NCI-H2029 treated with DMSO at 0.1 percent for 48 hours (cell line): ENCODE results near the gene VEZT.
"Not testable (repeated sequence)": the region's sequence is repeated elsewhere in the genome, so short reads cannot be mapped to it uniquely, and the experiment has no call there.

Experiments
- DNase-seq: peaks from one replicate; lab custom pipeline; 2025; lab: John Stamatoyannopoulos, UW

VEZT gene

DNA sequence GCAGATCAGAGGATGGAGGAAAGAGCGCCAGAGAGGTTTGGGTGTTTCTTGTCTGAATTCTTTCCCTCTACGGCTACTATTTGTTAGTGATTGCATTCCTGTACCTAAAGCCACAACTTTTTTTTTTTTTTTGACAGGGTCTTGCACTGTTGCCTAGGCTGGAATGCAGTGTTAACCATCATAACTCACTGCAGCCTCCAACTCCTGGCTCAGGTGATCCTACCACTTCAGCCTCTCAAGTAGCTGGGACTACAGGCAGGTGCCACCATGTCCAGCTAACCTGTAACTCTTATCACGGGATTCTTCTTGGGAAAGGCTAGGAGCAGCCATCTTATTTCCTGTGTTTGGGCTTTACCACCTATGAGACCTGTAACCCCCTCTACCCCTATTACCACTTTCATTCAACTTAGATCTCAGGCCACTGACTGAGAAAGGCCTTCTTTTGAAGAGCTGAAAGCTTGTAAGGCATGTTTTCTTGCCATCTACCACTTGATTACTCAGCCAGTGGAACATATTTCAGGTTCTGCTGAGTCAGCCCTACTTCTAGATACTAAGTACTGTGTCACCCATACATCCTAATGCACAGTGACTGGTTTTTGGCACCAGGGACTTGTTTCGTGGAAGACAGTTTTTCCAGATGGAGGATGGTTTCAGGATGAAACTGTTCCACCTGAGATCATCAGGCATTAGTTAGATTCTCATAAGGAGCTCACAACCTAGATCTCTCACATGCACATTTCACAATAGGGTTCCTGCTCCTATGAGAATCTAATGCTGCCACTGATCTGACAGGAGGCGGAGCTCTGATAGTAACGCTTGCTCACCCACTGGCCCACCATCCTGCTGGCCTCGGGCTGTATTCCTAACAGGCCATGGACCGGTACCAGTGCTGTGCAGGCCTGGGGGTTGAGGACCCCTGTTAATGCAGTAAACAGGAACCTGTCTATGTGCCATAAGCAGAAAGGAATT, 6.9 kb downstream of the VEZT start:
- no peak for DNase-seq

- DNase-seq: no peak
These were observed 8.1 kb downstream of the VEZT start for GRCh38 chr12:95225645-95226212.

GRCh38 chr12:95227818-95228356, 10.3 kb downstream of the VEZT start:
- DNase-seq: no peak

- DNase-seq: no peak
These were observed 11.0 kb downstream of the VEZT start for GRCh38 chr12:95228617-95229016.

- DNase-seq: no peak
These were observed 12.0 kb downstream of the VEZT start for GRCh38 chr12:95229636-95230035.

- DNase-seq: no peak
These were observed 12.7 kb downstream of the VEZT start for GRCh38 chr12:95230313-95230712.

GRCh38 chr12:95231190-95231589, 13.6 kb downstream of the VEZT start:
- no peak for DNase-seq

DNA sequence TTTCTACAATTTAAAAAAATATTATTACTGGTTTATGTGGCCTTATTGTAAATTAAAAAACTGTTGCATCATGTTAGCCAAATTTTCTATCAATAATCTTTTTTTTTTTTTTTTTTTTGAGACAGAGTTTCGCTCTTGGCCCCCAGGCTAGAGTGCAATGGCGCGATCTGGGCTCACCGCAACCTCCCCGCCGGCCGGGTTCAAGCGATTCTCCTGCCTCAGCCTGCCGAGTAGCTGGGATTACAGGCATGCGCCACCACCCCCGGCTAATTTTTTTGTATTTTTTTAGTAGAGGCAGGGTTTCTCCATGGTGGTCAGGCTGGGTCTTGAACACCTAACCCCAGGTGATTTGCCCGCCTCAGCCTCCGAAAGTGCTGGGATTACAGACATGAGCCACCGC, 16.6 kb downstream of the VEZT start:
- not testable (repeated sequence) for DNase-seq

DNA sequence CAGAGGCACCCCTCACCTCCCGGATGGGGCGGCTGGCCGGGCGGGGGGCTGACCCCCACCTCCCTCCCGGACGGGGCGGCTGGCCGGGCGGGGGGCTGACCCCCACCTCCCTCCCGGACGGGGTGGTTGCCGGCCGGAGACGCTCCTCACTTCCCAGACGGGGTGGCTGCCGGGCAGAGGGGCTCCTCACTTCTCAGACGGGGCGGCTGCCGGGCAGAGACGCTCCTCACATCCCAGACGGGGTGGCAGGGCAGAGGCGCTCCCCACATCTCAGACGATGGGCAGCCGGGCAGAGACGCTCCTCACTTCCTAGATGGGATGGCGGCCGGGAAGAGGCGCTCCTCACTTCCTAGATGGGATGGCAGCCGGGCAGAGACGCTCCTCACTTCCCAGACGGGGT, 18.0 kb downstream of the VEZT start:
- DNase-seq: not testable (repeated sequence)

GRCh38 chr12:95237315-95237714, 19.7 kb downstream of the VEZT start:
- DNase-seq: no peak

GRCh38 chr12:95238150-95238549, 20.5 kb downstream of the VEZT start:
- no peak for DNase-seq

DNA sequence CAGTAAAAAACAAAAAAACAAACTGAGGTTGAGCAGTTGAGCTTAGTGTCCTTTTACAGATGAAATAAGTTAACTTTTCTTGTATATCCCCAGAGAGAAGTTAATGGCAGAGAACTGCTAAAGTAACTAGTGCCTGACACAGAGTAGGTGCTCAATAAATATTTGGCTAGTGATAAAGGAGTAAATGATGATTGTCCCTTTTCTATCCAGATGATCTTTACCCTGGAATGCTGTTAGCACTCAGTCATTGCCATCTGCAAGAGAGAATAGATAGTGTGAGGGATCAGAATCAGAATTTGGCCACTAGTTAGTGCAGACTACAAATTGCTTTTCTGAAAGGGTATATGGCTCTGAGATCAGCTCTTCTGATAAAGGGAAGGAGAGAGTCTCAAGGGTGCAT, 21.6 kb downstream of the VEZT start:
- DNase-seq: no peak

GRCh38 chr12:95239835-95240234, 22.2 kb downstream of the VEZT start:
- not testable (repeated sequence) for DNase-seq

- no peak for DNase-seq
These were observed 22.9 kb downstream of the VEZT start for GRCh38 chr12:95240556-95240955.

GRCh38 chr12:95241138-95241537, 23.5 kb downstream of the VEZT start:
- not testable (repeated sequence) for DNase-seq

GRCh38 chr12:95241761-95242506, 24.3 kb downstream of the VEZT start:
- DNase-seq: no peak

DNA sequence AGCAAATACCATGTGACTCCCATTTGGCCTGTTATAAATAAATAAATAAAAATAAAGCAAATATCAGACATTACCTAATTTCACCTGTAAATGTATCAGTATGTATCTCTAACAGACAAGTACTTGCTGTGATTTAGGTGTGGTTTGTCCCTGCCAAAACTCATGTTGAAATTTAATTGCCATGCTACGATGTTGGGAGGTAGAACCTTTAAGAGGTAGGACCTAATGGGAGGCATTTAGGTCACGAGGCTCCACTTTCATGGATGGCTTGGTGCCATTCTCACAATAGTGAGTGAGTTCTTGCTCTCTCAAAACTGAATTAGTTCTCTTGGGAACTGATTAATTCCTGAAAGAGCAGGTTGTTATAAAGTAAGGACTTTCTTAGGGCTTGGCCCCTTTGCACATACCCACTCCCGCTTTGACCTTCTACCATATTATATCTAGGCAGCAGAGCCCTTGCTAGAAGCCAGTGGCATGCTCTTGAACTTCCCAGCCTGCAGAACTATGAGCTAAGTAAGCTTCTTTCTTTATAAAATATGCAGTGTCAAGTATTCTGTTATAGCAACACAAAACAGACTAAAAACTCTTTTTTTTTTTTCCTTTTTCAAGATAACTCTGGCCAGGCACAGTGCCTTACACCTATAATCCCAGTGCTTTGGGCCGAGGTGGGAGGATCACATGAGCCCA, 26.0 kb downstream of the VEZT start:
- no peak for DNase-seq

DNA sequence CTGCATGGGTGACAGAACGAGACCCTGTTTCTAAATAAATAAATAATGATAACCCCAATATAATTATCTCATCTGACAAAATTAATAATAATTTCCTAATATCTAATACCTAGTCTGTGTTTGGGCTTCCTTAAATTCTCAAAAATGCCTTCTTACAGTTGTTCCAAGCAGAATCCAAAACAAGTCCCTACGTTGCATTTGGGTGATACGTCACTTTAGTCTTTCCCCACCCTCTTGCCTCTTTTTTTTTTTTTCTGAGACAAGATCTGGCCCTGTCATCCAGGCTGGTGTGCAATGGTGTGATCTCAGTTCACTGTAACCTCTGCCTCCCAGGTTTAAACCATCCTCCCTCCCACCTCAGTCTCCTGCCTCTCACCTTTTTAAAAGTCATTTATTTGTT, 26.7 kb downstream of the VEZT start:
- DNase-seq: no peak

DNA sequence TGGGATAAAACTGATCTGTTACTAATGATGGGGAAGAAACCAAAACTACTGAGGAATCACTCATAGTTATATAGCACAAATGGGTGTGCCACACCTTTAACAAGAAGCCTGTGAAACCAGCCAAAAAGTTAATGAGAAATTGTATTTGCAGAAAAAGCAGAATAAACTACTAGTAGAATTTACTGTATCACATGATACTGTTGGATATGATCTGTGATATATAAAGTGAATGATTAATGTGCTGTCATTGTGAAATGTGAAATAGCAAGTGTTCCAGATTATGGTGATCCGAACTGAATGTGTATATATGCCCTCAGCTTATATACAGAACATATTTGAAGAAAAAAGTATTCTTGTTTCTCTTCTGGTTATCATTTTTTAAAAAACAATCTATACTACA, 30.5 kb downstream of the VEZT start:
- no peak for DNase-seq

DNA sequence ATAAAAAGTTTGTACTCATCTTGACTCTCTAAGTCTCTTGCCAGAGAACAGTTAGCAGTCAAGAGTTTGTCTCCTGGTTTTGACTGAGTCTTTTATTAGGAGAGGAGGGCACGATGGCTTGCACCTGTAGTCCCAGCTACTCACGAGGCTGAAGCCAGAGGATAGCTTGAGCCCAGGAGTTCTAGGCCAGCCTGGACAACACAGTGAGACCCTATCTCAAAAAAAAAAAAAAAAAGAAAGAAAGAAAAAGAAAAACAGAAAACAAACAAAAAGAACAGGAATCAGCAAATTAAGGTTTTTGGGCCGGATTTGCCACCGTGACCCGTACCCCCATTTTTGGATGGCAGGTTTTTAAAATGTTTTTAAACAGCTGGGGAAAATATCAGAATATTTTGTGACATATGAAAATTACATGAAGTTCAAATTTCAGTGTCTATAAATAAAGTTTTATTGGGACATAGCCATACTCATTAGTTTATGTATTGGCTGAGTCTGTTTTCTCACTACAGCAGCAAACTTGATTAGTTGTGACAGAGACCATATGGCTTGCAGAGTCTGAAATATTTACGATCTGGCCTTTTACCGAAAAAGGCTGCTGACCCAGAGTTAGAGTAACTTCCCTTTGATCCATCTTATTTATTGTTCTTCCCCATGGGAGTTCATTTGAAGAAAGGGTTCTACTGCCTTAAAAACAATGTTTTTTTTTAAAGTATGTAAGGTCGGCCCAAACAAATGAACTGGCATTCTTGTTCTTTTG, 31.2 kb downstream of the VEZT start:
- no peak for DNase-seq

DNA sequence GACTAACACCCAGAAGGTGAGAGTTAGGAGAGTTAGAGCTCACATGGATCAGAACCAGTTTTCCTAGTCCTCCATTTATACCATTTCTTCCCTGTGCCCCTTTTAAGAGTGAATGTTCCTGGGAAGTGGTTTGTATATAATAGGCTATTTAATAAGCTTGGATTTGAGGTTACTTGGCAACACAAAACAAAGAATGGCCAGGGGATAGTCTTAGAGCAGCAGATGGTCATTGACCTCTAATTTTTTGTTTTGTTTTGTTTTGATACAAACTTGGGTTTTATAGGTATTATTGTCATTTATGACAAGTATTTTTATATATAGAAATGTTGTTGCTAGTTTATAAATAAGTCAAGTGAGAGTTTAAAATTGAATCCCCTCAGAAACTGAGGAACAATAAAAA, 35.8 kb downstream of the VEZT start:
- DNase-seq: no peak
